SW 1271 (cell line): ENCODE results near the gene LEF1.

Source experiments
- DNase-seq, 2 experiments: peaks; one replicate each; lab custom pipeline; 2025; lab: John Stamatoyannopoulos, UW

Gene LEF1

GRCh38 chr4:108175966-108176365, 7.2 kb upstream of the LEF1 start:
- no peak for DNase-seq

- no peak for DNase-seq
Measured at GRCh38 chr4:108174856-108175255, 6.1 kb upstream of the LEF1 start.

GRCh38 chr4:108173599-108174057, 4.9 kb upstream of the LEF1 start:
- no peak for DNase-seq

- no peak for DNase-seq
Measured at GRCh38 chr4:108172753-108173598, 4.2 kb upstream of the LEF1 start.

- no peak for DNase-seq
Measured at GRCh38 chr4:108172231-108172752, 3.6 kb upstream of the LEF1 start.

GRCh38 chr4:108171339-108172230, 2.9 kb upstream of the LEF1 start:
- DNase-seq: no peak

GRCh38 chr4:108170631-108171338, 2.1 kb upstream of the LEF1 start:
- no peak for DNase-seq

GRCh38 chr4:108169664-108170063, 932 bp upstream of the LEF1 start:
- no peak for DNase-seq

GRCh38 chr4:108168160-108168670, 517 bp downstream of the LEF1 start:
- DNase-seq: peak in 1 of 2 experiments; percentile 12

GRCh38 chr4:108166441-108167315, 2.1 kb downstream of the LEF1 start:
- no peak for DNase-seq

- no peak for DNase-seq
Measured at GRCh38 chr4:108166038-108166437, 2.7 kb downstream of the LEF1 start.

GRCh38 chr4:108165586-108165985, 3.1 kb downstream of the LEF1 start:
- DNase-seq: no peak

- DNase-seq: no peak
Measured at GRCh38 chr4:108163351-108163750, 5.4 kb downstream of the LEF1 start.

GRCh38 chr4:108160741-108161352, 7.9 kb downstream of the LEF1 start:
- no peak for DNase-seq

GRCh38 chr4:108159845-108160244, 8.9 kb downstream of the LEF1 start:
- no peak for DNase-seq

GRCh38 chr4:108157655-108158054, 11.1 kb downstream of the LEF1 start:
- no peak for DNase-seq

GRCh38 chr4:108156391-108156790, 12.3 kb downstream of the LEF1 start:
- no peak for DNase-seq

- DNase-seq: no peak
Measured at GRCh38 chr4:108155373-108155772, 13.4 kb downstream of the LEF1 start.

GRCh38 chr4:108152980-108153379, 15.8 kb downstream of the LEF1 start:
- DNase-seq: no peak
